Chondrocyte (in vitro differentiated cells): ENCODE results near the gene PSAP. TPM values are rescaled to one million over a fixed set of nuclear protein-coding genes. Genes with fewer than 3 reads are reported as not detected.

ENCODE experiments used
- DNase-seq: peaks from one replicate; pipeline ENCODE4 v3.0.0; 2021; ENCODE audit warnings: mixed read lengths, low spot score
- H3K27ac Mint-ChIP-seq: one replicate; pipeline ENCODE4 v1.8.0; 2021; ENCODE audit warnings: mild to moderate bottlenecking, moderate library complexity, mixed read lengths; ENCODE audit not compliant: unreplicated experiment
- H3K27me3 Mint-ChIP-seq: 2 replicates; pipeline ENCODE4 v1.8.0; 2021; ENCODE audit warnings: low read depth, mixed read lengths
- H3K36me3 Mint-ChIP-seq: 2 replicates; pipeline ENCODE4 v1.8.0; 2021; ENCODE audit warnings: low read depth, mixed read lengths
- H3K4me1 Mint-ChIP-seq: 2 replicates; pipeline ENCODE4 v1.8.0; 2021; ENCODE audit warnings: low read depth, mild to moderate bottlenecking, mixed read lengths
- H3K4me3 Mint-ChIP-seq: one replicate; pipeline ENCODE4 v1.8.0; 2021; ENCODE audit warnings: mild to moderate bottlenecking, moderate library complexity, mixed read lengths; ENCODE audit not compliant: unreplicated experiment
- H3K9me3 Mint-ChIP-seq: 2 replicates; pipeline ENCODE4 v1.8.0; 2021; ENCODE audit warnings: low read depth, mixed read lengths
- CTCF ChIP-seq: fragments of 200-600 bp; sonication (generic); IDR thresholded peaks from 2 replicates; pipeline ENCODE4 v1.5.0; 2021; ENCODE audit warnings: antibody characterized with exemption, mild to moderate bottlenecking, moderate library complexity
- total RNA-seq: library from RNA; stranded (reverse); gene quantifications from 3 replicates; pipeline ENCODE4 v1.2.1, GENCODE V29; 2021

PSAP gene
- total RNA-seq, 1 donor from 2014 or later = 970 TPM

- Mint-ChIP-seq H3K9me3 (no peaks in the 10 kb centered on the region), H3K36me3 (peaks cover 1% of the 10 kb centered on the region), H3K4me3 (no peak overlapping the region), H3K27ac (no peak overlapping the region), H3K4me1 (peaks cover 44% of the 10 kb centered on the region), H3K27me3 (no peaks in the 10 kb centered on the region)
- no peak for TF ChIP-seq CTCF
- no peak for DNase-seq
Observed at GRCh38 chr10:71844695-71845094, 6.4 kb downstream of the PSAP start.

DNA sequence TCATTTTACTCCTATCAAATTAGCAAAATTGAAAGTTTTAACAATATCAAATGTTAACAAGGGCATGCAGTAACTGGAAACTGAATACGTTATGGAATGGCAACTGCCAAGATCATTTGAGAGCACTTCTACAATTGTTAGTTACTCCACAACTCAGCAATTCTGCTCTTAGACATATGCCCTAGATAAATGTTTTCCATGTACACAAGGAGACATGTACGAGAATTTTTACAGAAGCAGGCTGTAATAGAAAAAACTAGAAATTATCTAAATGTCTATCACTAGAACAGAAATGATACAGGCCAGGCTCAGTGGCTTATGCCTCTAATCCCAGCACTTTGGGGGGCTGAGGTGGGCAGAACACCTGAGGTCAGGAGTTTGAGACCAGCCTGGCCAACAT, 7.0 kb downstream of the PSAP start:
- H3K27me3 Mint-ChIP-seq = no peaks in the 10 kb centered on the region
- H3K36me3 Mint-ChIP-seq = peaks cover 1% of the 10 kb centered on the region
- H3K4me3 Mint-ChIP-seq = no peak overlapping the region
- no peak for TF ChIP-seq CTCF
- H3K27ac Mint-ChIP-seq = no peak overlapping the region
- H3K4me1 Mint-ChIP-seq = peaks cover 44% of the 10 kb centered on the region
- DNase-seq = no peak
- H3K9me3 Mint-ChIP-seq = no peaks in the 10 kb centered on the region

DNA sequence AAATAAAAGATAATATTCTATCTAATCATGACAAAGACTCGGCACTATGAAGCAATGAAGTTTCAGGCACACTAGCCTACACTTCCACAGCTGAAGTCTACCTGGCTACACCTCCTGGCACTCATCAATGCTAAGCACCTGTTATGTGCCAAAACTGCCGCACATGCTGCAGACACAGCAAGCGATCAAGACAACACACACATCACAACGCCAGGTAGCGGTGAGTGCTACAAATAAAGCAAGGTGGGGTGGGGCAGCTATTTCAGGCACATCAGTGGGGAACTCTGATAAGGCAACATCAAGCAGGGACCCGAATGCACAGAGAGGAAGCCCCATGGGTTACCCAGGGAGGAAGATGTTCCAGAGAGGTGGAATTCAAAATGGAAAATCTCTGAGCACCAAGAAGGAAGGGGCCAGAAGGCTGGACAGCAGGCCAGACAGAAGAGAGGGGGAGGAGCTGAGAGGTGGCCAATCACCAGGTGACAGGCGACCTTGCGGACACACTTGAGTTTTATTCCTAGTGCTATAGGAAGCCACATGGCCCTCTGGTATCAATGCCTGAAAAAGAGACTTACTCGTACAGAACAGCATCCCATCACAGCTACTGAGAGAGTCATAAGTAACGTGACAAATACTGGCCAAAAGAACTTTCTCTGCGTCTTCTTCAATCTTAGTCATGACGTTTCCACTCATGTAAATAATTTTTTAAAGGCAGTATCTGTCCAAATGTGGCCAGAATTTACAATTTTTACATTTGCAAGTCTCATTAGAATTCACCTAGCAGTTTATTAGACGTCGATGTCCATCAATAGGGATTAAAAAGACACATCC, 8.0 kb downstream of the PSAP start:
- TF ChIP-seq CTCF = no peak

GRCh38 chr10:71842422-71842821, 8.6 kb downstream of the PSAP start:
- peaks cover under 1% of the 10 kb centered on the region for H3K36me3 Mint-ChIP-seq
- H3K4me3 Mint-ChIP-seq = no peak overlapping the region
- H3K9me3 Mint-ChIP-seq = no peaks in the 10 kb centered on the region
- H3K4me1 Mint-ChIP-seq = peaks cover 44% of the 10 kb centered on the region
- TF ChIP-seq CTCF = no peak
- H3K27me3 Mint-ChIP-seq = no peaks in the 10 kb centered on the region
- no peak overlapping the region for H3K27ac Mint-ChIP-seq
- DNase-seq = no peak

More for the DNA sequence above, 8.0 kb downstream of the PSAP start:
- Mint-ChIP-seq H3K9me3 (no peaks in the 10 kb centered on the region), H3K4me3 (no peak overlapping the region), H3K36me3 (peaks cover 1% of the 10 kb centered on the region), H3K27ac (no peak overlapping the region), H3K4me1 (peaks cover 44% of the 10 kb centered on the region), H3K27me3 (no peaks in the 10 kb centered on the region)
- no peak for DNase-seq

DNA sequence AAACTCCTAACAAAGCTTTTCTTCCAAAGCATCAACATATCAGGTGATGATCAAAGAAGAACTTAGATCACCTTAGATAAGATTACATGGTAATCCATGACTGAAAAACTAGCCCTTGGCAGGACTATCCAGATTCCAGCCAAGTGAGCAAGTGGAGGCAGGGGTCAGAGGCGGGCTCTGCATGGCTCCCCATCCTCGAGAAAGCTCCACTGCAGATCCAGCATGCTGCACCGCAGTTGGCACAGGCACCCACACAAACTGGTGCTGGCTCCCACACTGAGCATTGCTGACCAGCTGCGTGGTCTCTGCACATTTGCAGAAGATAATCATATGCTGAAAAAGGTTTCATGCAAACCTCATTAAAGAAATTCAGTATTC, 10.1 kb downstream of the PSAP start:
- no peaks in the 10 kb centered on the region for H3K36me3 Mint-ChIP-seq
- no peak overlapping the region for H3K4me3 Mint-ChIP-seq
- H3K27ac Mint-ChIP-seq = peak overlapping the region; percentile 90
- no peak for DNase-seq
- H3K4me1 Mint-ChIP-seq = peaks cover 53% of the 10 kb centered on the region
- H3K27me3 Mint-ChIP-seq = no peaks in the 10 kb centered on the region
- TF ChIP-seq CTCF = no peak
- no peaks in the 10 kb centered on the region for H3K9me3 Mint-ChIP-seq
